ENCODE data around the gene QKI.
"Not testable (repeated sequence)": the region's sequence is repeated elsewhere in the genome, so short reads cannot be mapped to it uniquely, and the experiment has no call there.

QKI gene

GRCh38 chr6:163429858-163430448 lies 15.4 kb downstream of the QKI start:
- TF ChIP-seq CTCF (conservative IDR thresholded peaks at IDR 0.05; ENCODE audit: low read length) = no peak
- no peak overlapping the region for H3K4me3 ChIP-seq (ENCODE audit: low read length)
- DNase-seq (ENCODE audit: low read depth) = no peak

- DNase-seq (ENCODE audit: low read depth) = no peak
- no peak for TF ChIP-seq CTCF (conservative IDR thresholded peaks at IDR 0.05; ENCODE audit: low read length)
Observed at GRCh38 chr6:163432300-163432699, 17.8 kb downstream of the QKI start.

GRCh38 chr6:163433486-163433885 lies 19.0 kb downstream of the QKI start:
- not testable (repeated sequence) for DNase-seq (ENCODE audit: low read depth); H3K4me3 ChIP-seq (ENCODE audit: low read length)

More at GRCh38 chr6:163432300-163432699, 17.8 kb downstream of the QKI start:
- H3K4me3 ChIP-seq (ENCODE audit: low read length) = no peak overlapping the region

- no peak for DNase-seq (ENCODE audit: low read depth)
- H3K4me3 ChIP-seq (ENCODE audit: low read length) = no peak overlapping the region
- TF ChIP-seq CTCF (conservative IDR thresholded peaks at IDR 0.05; ENCODE audit: low read length) = no peak
Observed at GRCh38 chr6:163435023-163435422, 20.5 kb downstream of the QKI start.

GRCh38 chr6:163436843-163437242 lies 22.3 kb downstream of the QKI start:
- no peak for TF ChIP-seq CTCF (conservative IDR thresholded peaks at IDR 0.05; ENCODE audit: low read length)
- no peak overlapping the region for H3K4me3 ChIP-seq (ENCODE audit: low read length)
- DNase-seq (ENCODE audit: low read depth) = no peak

GRCh38 chr6:163437466-163437865 lies 22.9 kb downstream of the QKI start:
- no peak for TF ChIP-seq CTCF (conservative IDR thresholded peaks at IDR 0.05; ENCODE audit: low read length)

GRCh38 chr6:163438298-163438939 lies 23.9 kb downstream of the QKI start:
- H3K4me3 ChIP-seq (ENCODE audit: low read length) = no peak overlapping the region
- TF ChIP-seq CTCF (conservative IDR thresholded peaks at IDR 0.05; ENCODE audit: low read length) = no peak
- DNase-seq (ENCODE audit: low read depth) = no peak

More at GRCh38 chr6:163437466-163437865, 22.9 kb downstream of the QKI start:
- no peak for DNase-seq (ENCODE audit: low read depth)
- H3K4me3 ChIP-seq (ENCODE audit: low read length) = no peak overlapping the region
